Fibroblast of mammary gland (primary cell): ENCODE data around the gene TIMP3.

Experiments
- DNase-seq: peaks from one replicate; pipeline ENCODE4 v3.0.0-alpha.2; 2010; ENCODE audit warnings: low read depth
- H3K4me3 ChIP-seq: 2 replicates; pipeline ENCODE4 v1.5.1; 2011; ENCODE audit warnings: low read depth, mild to moderate bottlenecking, low read length, moderate library complexity; ENCODE audit not compliant: control insufficient read depth
- TF ChIP-seq, protein P1 (sequence below): conservative IDR thresholded peaks from 2 replicates; pipeline ENCODE4 v1.5.1; 2011; ENCODE audit warnings: low read depth, low read length, inconsistent platforms; ENCODE audit not compliant: control insufficient read depth, insufficient read depth

Gene TIMP3

DNA sequence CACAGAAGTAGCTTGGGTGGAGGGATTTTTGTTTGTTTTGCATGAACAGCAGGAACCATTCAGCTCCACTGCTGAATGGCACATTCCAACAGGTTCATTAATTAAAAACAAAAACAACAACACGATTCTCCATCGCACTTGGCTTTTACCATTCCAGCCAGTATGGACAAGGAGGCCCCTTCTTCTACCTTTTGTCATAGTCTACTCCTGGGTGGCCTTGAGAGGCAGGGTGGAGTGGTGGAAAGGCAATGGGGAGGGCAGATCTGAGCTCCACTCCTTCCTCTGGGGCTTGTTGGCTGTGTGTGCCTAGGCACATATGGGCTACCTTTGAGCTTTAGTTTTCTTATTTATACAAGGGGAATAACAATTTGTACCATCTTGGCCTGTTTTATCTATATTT is 4.8 kb downstream of the TIMP3 start:
- TF ChIP-seq, protein P1, sequence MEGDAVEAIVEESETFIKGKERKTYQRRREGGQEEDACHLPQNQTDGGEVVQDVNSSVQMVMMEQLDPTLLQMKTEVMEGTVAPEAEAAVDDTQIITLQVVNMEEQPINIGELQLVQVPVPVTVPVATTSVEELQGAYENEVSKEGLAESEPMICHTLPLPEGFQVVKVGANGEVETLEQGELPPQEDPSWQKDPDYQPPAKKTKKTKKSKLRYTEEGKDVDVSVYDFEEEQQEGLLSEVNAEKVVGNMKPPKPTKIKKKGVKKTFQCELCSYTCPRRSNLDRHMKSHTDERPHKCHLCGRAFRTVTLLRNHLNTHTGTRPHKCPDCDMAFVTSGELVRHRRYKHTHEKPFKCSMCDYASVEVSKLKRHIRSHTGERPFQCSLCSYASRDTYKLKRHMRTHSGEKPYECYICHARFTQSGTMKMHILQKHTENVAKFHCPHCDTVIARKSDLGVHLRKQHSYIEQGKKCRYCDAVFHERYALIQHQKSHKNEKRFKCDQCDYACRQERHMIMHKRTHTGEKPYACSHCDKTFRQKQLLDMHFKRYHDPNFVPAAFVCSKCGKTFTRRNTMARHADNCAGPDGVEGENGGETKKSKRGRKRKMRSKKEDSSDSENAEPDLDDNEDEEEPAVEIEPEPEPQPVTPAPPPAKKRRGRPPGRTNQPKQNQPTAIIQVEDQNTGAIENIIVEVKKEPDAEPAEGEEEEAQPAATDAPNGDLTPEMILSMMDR, result no peak
- no peak for DNase-seq
- H3K4me3 ChIP-seq, result no peak overlapping the region

DNA sequence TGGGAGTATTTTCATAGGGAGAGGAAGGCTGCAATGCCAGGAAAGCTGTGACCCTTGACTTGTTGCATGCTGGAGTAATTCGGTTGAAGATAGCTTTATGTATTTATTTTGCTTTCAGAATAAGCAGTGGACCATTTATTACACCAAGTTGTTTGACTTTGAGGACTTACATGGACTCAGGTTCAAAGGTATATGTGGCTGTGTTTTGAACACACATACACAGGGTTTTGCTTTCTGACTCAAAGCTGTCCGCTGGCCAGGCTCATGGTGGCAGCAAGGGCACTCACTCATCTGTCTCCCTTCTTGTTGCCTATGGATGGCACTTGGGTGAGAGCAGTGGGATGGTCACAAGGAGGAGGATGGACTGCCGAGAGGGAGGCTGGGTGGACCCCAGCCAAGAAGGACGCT is 6.5 kb downstream of the TIMP3 start:
- DNase-seq, result no peak
- no peak overlapping the region for H3K4me3 ChIP-seq
- TF ChIP-seq, protein P1, result no peak

DNA sequence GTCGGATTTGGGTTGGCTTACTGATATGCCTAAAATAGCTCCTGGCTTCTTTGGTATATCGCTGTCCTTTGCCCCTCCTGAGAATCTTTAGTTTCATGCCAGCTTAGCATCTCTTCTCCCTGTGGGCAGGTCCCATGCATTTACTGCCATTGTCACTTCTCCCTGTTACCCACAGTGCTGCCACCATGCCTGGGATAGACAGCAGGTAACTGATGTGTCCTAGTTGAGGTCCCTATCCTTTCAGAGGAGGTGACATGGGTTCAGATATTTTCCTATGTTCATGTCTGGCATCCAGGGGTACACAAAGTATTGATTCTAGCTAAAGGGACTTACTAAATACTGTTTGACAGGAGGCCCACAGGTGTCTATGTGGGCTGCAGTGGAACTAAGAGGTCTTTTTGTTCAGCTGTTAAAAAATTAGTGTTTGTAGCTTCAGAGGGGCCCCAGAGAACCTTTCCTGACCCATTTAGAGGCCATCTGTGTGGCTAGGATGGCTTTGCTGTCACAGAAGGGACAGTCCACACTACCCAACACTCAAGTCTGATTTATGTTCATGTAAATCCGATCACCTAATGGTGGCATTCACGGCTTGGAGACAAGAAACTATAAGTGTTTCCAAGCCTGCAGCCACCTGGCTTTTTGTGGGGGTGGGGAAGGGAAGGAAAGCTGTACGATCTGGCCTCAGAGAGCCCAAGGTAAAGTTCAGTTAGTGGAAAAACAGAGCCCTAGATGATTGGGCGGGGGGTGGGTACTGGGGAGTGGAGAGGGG is 8.5 kb downstream of the TIMP3 start:
- no peak overlapping the region for H3K4me3 ChIP-seq
- TF ChIP-seq, protein P1, result no peak
- DNase-seq, result no peak

DNA sequence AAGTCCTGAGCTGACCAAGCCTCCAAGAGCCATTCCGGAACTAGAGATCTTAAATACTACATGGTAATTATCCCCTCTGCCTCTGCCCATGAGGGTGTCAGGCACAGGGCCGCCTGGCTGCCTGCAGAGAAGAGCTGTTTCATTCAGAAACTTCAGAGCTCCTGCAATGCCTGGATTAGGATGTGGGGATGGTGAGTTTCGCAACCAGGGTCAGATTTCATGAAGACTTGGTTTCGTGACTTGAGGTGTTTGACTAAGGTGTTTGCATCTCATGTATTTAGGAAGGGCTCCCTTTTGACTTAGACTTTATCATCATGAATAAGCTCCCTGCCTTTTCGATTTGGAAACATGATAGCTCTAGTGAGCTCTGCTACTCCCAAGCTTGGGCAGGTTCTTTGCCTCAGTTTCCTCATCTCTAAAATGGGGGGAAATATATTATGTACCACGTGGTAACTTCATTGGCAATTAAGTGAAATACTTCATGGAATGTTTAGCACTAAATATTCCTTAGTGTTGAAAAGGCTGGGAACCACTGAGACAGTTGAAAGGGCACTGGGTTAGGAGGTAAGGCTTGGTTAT is 9.1 kb downstream of the TIMP3 start:
- H3K4me3 ChIP-seq, result no peak overlapping the region
- DNase-seq, result no peak
- TF ChIP-seq, protein P1, result no peak

DNA sequence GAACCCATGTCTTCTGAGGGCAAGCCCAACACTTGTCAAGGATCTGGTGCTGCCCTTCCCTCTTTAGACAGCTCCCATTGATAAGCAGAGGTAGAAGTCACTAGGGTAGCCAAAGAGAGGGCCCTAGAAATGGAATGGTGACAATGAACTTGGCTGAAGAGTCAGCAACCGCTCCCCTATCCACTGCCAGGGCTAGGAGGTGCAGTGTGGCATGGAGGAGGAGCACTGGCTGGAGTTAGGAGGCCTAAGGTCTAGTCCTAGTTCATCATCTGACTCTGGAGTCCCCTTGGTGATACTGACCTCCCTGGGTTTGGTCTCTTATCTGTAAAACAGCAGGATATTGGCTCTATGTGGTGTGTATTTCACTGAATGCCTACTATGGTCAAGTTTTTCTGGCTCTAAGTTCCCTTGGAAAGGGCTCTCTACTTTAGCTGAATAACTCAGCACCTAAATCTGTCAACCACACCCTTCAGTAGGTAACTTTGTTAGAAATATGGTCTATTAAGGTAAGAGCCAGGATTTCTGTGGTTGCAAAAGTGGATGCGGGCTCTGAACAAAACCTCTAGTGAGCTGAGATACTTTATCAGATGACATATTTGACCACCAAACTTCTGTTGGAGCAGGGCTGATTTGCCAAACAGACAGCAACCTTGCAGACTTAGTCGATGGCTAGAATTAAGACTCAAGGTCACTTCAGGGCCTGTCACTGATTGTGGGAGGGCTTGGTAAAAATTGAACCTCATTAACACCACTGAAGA is 10.5 kb downstream of the TIMP3 start:
- DNase-seq, result no peak
- TF ChIP-seq, protein P1, result no peak
- no peak overlapping the region for H3K4me3 ChIP-seq

DNA sequence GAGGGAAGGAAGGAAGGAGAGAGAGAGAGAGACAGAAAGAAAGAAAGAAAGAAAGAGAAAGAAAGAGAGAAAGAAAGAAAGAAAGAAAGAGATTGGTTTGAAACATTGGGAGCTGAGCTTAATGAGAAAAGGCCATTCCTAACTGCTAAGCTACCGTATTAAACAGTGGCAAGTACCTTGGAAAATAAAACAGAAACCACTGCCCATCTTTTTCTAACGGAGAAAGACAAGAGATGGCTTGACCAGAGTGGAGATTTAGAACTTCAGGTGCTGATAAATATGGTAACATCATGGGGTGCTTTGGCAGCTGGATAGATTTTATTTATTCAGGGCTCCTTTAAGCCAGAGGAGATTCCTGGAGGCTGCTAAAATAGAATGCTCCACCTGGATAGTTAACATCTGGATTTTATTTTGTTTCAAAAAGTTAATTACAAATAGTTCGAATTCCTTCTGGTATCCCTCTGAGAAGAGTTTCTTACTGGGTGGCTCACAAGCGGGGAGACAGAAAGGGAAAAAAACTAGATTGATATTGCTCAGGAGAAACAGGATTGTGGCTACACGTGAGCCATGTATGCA is 12.9 kb downstream of the TIMP3 start:
- TF ChIP-seq, protein P1, result no peak
- DNase-seq, result no peak
- no peak overlapping the region for H3K4me3 ChIP-seq
